Neural cell (in vitro differentiated cells): Measurements from ENCODE around the gene SIX5. TPM values are rescaled to one million over a fixed set of nuclear protein-coding genes. Genes with fewer than 3 reads are reported as not detected.

ENCODE experiments used
- H2AFZ ChIP-seq: fragments of 200-600, 300-800 bp; sonication (generic), shearing (Covaris generic); 2 replicates; pipeline ENCODE4 v1.6.0; 2014; ENCODE audit warnings: low read depth, mild to moderate bottlenecking, antibody characterized with exemption, low read length, moderate library complexity
- H3F3A ChIP-seq: fragments of 200-600 bp; shearing (Covaris generic); 2 replicates; pipeline ENCODE4 v1.6.1; 2016; ENCODE audit warnings: mild to moderate bottlenecking, moderate library complexity, mixed read lengths, antibody characterized with exemption, low read length; ENCODE audit not compliant: insufficient read depth, poor library complexity, severe bottlenecking
- H3K27ac ChIP-seq: fragments of 200-600, 300-800 bp; sonication (generic), shearing (Covaris generic); 2 replicates; pipeline ENCODE4 v1.5.1; 2014; ENCODE audit warnings: mild to moderate bottlenecking, low read length, moderate library complexity
- H3K27me3 ChIP-seq: fragments of 300-800, 200-600 bp; sonication (generic), shearing (Covaris generic); 2 replicates; pipeline ENCODE4 v1.6.0; 2014; ENCODE audit warnings: mild to moderate bottlenecking, low read depth, low read length, moderate library complexity; ENCODE audit not compliant: insufficient read depth
- H3K36me3 ChIP-seq: fragments of 300-800, 200-600 bp; sonication (generic), shearing (Covaris generic); 2 replicates; pipeline ENCODE4 v1.5.1; 2014; ENCODE audit warnings: mild to moderate bottlenecking, antibody characterized with exemption, low read length, moderate library complexity; ENCODE audit not compliant: insufficient read depth
- H3K4me2 ChIP-seq: fragments of 300-800, 200-600 bp; sonication (generic), shearing (Covaris generic); 2 replicates; pipeline ENCODE4 v1.6.0; 2014; ENCODE audit warnings: mild to moderate bottlenecking, low read length
- H3K4me3 ChIP-seq: fragments of 300-800, 200-600 bp; sonication (generic), shearing (Covaris generic); 2 replicates; pipeline ENCODE4 v1.5.1; 2014; ENCODE audit warnings: mild to moderate bottlenecking, low read length, moderate library complexity
- H3K79me2 ChIP-seq: fragments of 200-600 bp; shearing (Covaris generic); replicated peaks from 2 replicates; pipeline ENCODE4 v1.6.0; 2014; ENCODE audit warnings: mild to moderate bottlenecking, low read length, moderate library complexity; ENCODE audit not compliant: insufficient read depth
- H3K9ac ChIP-seq: fragments of 300-800, 200-600 bp; sonication (generic), shearing (Covaris generic); 2 replicates; pipeline ENCODE4 v1.6.1; 2016; ENCODE audit warnings: mild to moderate bottlenecking, low read length, mixed read lengths
- H3K9me2 ChIP-seq: fragments of 200-600 bp; shearing (Covaris generic); 2 replicates; pipeline ENCODE4 v1.6.1; 2016; ENCODE audit warnings: mild to moderate bottlenecking, low read length, mixed read lengths; ENCODE audit not compliant: insufficient read depth
- H3K9me3 ChIP-seq: fragments of 200-600, 300-800 bp; sonication (generic), shearing (Covaris generic); 2 replicates; pipeline ENCODE4 v1.6.1; 2016; ENCODE audit warnings: mild to moderate bottlenecking, mixed run types, low read length, moderate library complexity, mixed read lengths
- H4K20me1 ChIP-seq: fragments of 200-600 bp; shearing (Covaris generic); 2 replicates; pipeline ENCODE4 v1.6.1; 2016; ENCODE audit warnings: mild to moderate bottlenecking, mixed run types; ENCODE audit not compliant: insufficient read depth
- EP300 ChIP-seq: fragments of 450-650 bp; conservative IDR thresholded peaks from 2 replicates; pipeline ENCODE4 v1.6.1; 2014; ENCODE audit warnings: antibody characterized with exemption, mild to moderate bottlenecking, moderate library complexity; ENCODE audit not compliant: poor library complexity, severe bottlenecking
- MXI1 ChIP-seq: fragments of 450-650 bp; conservative IDR thresholded peaks from 2 replicates; pipeline ENCODE4 v1.6.1; 2014; ENCODE audit warnings: antibody characterized with exemption, mild to moderate bottlenecking; ENCODE audit not compliant: poor library complexity, severe bottlenecking
- POLR2AphosphoS5 ChIP-seq: IDR thresholded peaks from 2 replicates; pipeline ENCODE4 v1.6.1; 2012
- RAD21 ChIP-seq: fragments of 450-650 bp; conservative IDR thresholded peaks from 2 replicates; pipeline ENCODE4 v1.6.1; 2014; ENCODE audit warnings: antibody characterized with exemption, mild to moderate bottlenecking, moderate library complexity
- REST ChIP-seq: IDR thresholded peaks from 2 replicates; pipeline ENCODE4 v1.6.1; 2012; ENCODE audit warnings: borderline replicate concordance
- SMC3 ChIP-seq: fragments of 450-650 bp; conservative IDR thresholded peaks from 2 replicates; pipeline ENCODE4 v1.6.1; 2014; ENCODE audit warnings: antibody characterized with exemption, mild to moderate bottlenecking, moderate library complexity; ENCODE audit not compliant: poor library complexity
- TAF1 ChIP-seq: IDR thresholded peaks from 2 replicates; pipeline ENCODE4 v1.6.1; 2012; ENCODE audit warnings: low read depth
- polyA plus RNA-seq: library from polyadenylated mRNA; depleted of rRNA; stranded (reverse); fragments of >200 nt; gene quantifications from 2 replicates; pipeline ENCODE4 v1.2.3, GENCODE V29; 2014
- TF ChIP-seq, protein P1 (sequence below): fragments of 450-650 bp; IDR thresholded peaks from 2 replicates; pipeline ENCODE4 v1.5.1; 2014; ENCODE audit warnings: antibody characterized with exemption, mild to moderate bottlenecking, moderate library complexity; ENCODE audit not compliant: poor library complexity, severe bottlenecking

Gene SIX5
- polyA plus RNA-seq, 1 donor from 2014 or later: not detected

GRCh38 chr19:45779231-45780145 is 10.4 kb upstream of the SIX5 start:
- no peaks in the 10 kb centered on the region for H3K9me2 ChIP-seq
- no peak overlapping the region for H3K4me3 ChIP-seq
- H3K9me3 ChIP-seq: no peaks in the 10 kb centered on the region
- H2AFZ ChIP-seq: no peak overlapping the region
- no peaks in the 10 kb centered on the region for H4K20me1 ChIP-seq
- H3K27ac ChIP-seq: no peak overlapping the region
- no peak overlapping the region for H3K4me2 ChIP-seq
- TF ChIP-seq RAD21 (peak; percentile 29), POLR2AphosphoS5 (no peak), TAF1 (no peak), REST (no peak), SMC3 (peak; percentile 46), MXI1 (no peak), EP300 (no peak)
- TF ChIP-seq, protein P1, sequence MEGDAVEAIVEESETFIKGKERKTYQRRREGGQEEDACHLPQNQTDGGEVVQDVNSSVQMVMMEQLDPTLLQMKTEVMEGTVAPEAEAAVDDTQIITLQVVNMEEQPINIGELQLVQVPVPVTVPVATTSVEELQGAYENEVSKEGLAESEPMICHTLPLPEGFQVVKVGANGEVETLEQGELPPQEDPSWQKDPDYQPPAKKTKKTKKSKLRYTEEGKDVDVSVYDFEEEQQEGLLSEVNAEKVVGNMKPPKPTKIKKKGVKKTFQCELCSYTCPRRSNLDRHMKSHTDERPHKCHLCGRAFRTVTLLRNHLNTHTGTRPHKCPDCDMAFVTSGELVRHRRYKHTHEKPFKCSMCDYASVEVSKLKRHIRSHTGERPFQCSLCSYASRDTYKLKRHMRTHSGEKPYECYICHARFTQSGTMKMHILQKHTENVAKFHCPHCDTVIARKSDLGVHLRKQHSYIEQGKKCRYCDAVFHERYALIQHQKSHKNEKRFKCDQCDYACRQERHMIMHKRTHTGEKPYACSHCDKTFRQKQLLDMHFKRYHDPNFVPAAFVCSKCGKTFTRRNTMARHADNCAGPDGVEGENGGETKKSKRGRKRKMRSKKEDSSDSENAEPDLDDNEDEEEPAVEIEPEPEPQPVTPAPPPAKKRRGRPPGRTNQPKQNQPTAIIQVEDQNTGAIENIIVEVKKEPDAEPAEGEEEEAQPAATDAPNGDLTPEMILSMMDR: peak; percentile 64
- H3K27me3 ChIP-seq: no peaks in the 10 kb centered on the region
- no peaks in the 10 kb centered on the region for H3K79me2 ChIP-seq
- H3K9ac ChIP-seq: no peak overlapping the region
- no peaks in the 10 kb centered on the region for H3F3A ChIP-seq
- no peaks in the 10 kb centered on the region for H3K36me3 ChIP-seq

GRCh38 chr19:45778010-45778661 is 9.1 kb upstream of the SIX5 start:
- Histone ChIP-seq H3K4me3 (no peak overlapping the region), H3F3A (no peaks in the 10 kb centered on the region), H3K27ac (no peak overlapping the region), H2AFZ (no peak overlapping the region), H3K36me3 (no peaks in the 10 kb centered on the region), H3K27me3 (no peaks in the 10 kb centered on the region), H3K79me2 (no peaks in the 10 kb centered on the region), H3K9ac (no peak overlapping the region), H4K20me1 (no peaks in the 10 kb centered on the region), H3K4me2 (no peak overlapping the region), H3K9me3 (no peaks in the 10 kb centered on the region), H3K9me2 (no peaks in the 10 kb centered on the region)
- TF ChIP-seq MXI1: no peak
